Fibroblast of the aortic adventitia (primary cell): Measurements from ENCODE around the gene WDR64. TPM values are rescaled to one million over a fixed set of nuclear protein-coding genes. Genes with fewer than 3 reads are reported as not detected.

Experiments
- DNase-seq: peaks from one replicate; pipeline ENCODE4 v3.0.0-alpha.2; 2010; ENCODE audit warnings: low read depth
- H3K4me3 ChIP-seq: 2 replicates; pipeline ENCODE4 v1.5.1; 2011; ENCODE audit warnings: low read depth, mild to moderate bottlenecking, control low read depth, low read length, moderate library complexity
- total RNA-seq: library from RNA; depleted of rRNA; stranded (reverse); fragments of >200 nt; gene quantifications from 2 replicates; pipeline ENCODE4 v1.2.3, GENCODE V29; 2012; ENCODE audit warnings: low replicate concordance
- TF ChIP-seq, protein P1 (sequence below): IDR thresholded peaks from 2 replicates; pipeline ENCODE4 v1.5.1; 2011; ENCODE audit warnings: mild to moderate bottlenecking, low read length, control low read depth, inconsistent platforms; ENCODE audit not compliant: insufficient read depth

The WDR64 gene
- total RNA-seq, 1 donor: not detected

DNA sequence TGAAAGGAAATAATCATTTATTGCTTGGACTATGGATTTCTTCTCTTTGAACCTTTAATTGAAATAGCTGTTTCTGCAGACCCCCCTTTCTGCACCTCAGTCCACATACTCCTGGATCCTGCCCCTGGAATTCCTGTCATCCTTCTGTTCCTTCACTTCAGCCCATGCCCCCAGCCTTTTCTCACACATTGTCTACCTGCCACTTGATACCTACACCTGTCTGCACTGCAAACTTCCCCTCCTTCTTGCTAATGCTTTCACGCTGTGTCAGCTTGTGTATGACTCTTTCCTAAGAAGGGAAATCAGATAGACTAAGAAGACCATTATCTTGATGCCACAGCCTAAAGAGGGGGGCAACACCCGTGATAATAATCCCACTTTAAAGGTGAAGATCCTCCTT, 115.7 kb downstream of the WDR64 start:
- H3K4me3 ChIP-seq: no peak overlapping the region
- no peak for DNase-seq
- TF ChIP-seq, protein P1, sequence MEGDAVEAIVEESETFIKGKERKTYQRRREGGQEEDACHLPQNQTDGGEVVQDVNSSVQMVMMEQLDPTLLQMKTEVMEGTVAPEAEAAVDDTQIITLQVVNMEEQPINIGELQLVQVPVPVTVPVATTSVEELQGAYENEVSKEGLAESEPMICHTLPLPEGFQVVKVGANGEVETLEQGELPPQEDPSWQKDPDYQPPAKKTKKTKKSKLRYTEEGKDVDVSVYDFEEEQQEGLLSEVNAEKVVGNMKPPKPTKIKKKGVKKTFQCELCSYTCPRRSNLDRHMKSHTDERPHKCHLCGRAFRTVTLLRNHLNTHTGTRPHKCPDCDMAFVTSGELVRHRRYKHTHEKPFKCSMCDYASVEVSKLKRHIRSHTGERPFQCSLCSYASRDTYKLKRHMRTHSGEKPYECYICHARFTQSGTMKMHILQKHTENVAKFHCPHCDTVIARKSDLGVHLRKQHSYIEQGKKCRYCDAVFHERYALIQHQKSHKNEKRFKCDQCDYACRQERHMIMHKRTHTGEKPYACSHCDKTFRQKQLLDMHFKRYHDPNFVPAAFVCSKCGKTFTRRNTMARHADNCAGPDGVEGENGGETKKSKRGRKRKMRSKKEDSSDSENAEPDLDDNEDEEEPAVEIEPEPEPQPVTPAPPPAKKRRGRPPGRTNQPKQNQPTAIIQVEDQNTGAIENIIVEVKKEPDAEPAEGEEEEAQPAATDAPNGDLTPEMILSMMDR: no peak

- H3K4me3 ChIP-seq: no peak overlapping the region
- TF ChIP-seq, protein P1: no peak
- no peak for DNase-seq
These were observed 118.0 kb downstream of the WDR64 start for GRCh38 chr1:241770115-241770514.

DNA sequence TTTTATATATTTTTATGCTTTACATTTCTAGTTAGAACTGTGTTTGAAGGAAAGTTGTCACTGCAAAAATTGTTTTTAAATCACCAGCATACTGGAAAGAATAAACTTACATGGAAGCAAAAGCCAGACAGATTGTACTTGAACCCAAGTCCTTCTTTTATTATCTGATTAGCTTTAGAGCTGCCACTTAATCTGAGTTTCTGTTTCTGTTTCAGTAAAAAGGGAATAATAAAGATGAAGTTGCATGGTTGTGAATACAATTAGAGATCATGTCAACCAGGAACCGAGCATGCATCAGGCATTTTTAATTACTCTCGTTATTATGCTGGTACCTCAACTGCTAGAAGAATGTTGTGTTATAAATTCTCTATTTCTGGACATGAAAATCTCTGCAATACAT, 119.0 kb downstream of the WDR64 start:
- no peak for DNase-seq
- no peak overlapping the region for H3K4me3 ChIP-seq
- TF ChIP-seq, protein P1: no peak

DNA sequence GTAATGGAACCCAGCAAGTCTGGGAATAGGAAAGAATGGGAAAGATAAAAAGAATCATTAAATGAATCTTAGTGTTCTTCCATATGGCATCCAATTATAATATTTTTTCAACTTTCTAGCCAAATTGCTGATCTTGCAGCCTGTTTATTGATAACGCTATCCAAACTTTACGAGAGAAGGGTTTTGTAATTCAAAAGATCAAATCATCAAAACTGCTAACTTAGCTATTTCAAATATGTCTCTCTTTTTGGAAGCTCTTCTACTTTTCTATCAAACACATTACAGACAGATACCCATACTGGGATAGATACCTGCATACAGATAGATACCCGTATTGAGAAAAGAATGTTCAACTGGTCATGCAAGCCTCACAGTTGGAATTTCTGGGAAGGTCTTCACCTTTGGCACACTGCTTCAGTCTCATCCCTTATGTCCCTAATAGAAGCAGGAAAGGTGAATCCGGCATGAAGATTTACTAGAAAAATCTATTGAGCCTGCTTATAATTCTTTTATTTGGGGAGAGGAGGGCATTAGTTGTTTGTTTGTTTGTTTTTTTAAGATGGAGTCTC, 120.9 kb downstream of the WDR64 start:
- no peak for DNase-seq
- no peak overlapping the region for H3K4me3 ChIP-seq
- TF ChIP-seq, protein P1: no peak

DNA sequence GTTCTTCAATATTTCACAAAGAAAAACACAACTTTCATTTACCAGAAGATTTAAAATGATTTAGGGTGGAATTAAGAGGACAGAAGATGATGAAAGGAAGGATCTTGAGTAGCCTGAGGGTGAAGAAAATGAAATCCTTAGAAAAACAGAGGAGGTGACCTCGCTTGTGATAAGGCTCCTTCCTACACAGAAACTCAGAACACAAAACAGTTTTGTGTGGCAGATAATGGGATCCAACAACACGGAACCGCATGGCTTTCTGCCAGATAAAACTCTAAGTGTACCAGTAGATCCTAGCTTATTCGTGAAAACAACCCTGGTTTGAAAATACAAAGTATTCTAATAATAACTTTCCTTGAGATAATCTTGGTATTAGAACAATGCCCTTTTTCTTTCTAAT, 121.9 kb downstream of the WDR64 start:
- no peak overlapping the region for H3K4me3 ChIP-seq
- DNase-seq: no peak
- TF ChIP-seq, protein P1: no peak

GRCh38 chr1:241775021-241775420, 122.9 kb downstream of the WDR64 start:
- DNase-seq: no peak
- TF ChIP-seq, protein P1: no peak
- H3K4me3 ChIP-seq: no peak overlapping the region

- H3K4me3 ChIP-seq: no peak overlapping the region
- DNase-seq: no peak
- TF ChIP-seq, protein P1: no peak
These were observed 124.8 kb downstream of the WDR64 start for GRCh38 chr1:241776911-241777310.
